Measurements from ENCODE around the gene HOMER2.
A peak's percentile ranks its signal among the peaks of the same experiment; 100 is the strongest.

Gene HOMER2

DNA sequence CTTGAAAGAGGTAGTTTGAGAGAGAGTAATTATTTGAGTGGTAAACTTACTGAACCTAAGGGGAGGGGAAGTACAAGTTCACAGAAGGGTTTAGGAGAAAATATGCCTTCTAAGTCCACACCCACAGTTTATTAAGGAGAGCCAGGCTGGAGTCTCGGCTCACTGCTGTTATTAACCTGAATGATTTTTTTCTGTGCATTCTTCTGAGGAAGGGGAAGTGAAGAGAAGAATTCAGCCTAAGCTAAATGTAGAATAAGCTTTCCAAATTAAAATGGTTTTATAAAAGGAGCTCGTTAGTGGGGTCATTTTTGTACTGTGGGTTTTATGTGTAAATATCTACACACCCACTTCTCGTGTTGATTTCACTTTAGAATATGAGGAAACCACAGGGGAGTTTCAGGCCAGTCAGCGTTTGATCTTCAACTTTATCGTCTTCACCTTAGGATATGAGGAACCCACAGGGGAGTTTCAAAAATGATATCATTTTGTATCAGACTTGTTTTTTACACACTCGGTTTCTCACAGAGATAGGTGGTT is 141.6 kb downstream of the HOMER2 start:
- DNase-seq (ENCODE audit: low read depth, low spot score): no peak
- in situ Hi-C loops (cut with HindIII; ENCODE audit: low sequenced_read_pairs): no loop called here
- peak overlapping the region; percentile 53 for H3K4me3 ChIP-seq (ENCODE audit: low read depth, low read length)
- no peak for TF ChIP-seq CTCF (IDR thresholded peaks at IDR 0.05; ENCODE audit: low read depth, low read length)

DNA sequence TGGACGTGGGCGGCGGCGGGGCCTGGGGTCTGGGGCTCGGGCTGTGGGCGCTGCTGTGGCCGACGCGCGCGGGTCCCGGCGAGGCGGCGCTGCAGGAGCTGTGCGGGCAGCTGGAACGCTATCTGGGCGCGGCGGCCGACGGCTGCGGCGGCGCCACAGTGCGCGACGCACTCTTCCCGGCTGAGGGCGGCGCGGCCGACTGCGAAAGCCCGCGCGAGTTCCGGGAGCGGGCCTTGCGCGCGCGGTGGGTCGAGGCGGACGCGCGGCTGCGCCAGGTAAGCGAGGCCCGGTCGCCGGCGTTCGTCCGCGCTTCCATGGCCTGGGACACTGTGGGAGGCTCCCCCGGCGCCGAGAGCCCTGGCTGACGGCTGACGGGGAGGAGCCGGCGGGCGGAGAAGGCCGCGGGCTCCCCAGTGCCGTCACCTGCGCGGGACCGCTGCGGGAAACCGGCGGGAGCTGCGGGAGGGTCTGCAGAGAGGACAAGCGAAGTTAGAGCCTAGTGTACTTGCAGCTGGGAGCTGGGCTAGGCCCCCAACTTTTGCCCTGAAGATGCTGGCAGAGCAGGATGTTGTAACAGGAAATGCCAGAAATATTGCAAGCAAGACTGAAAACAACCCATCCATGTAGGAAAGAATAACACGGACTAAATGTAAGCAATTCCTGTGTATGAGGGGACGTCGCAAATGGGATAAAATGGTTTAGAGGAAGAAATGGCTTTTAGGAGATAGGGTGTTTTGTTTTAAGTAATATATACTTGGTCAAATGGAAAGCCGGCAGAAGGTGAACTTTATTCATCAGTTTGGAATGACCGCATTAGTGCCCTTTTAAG is 142.2 kb downstream of the HOMER2 start:
- TF ChIP-seq CTCF (IDR thresholded peaks at IDR 0.05; ENCODE audit: low read depth, low read length): no peak
- in situ Hi-C loops (cut with HindIII; ENCODE audit: low sequenced_read_pairs): no loop called here
- peak overlapping the region; percentile 53 for H3K4me3 ChIP-seq (ENCODE audit: low read depth, low read length)
- DNase-seq (ENCODE audit: low read depth, low spot score): peak; percentile 49

DNA sequence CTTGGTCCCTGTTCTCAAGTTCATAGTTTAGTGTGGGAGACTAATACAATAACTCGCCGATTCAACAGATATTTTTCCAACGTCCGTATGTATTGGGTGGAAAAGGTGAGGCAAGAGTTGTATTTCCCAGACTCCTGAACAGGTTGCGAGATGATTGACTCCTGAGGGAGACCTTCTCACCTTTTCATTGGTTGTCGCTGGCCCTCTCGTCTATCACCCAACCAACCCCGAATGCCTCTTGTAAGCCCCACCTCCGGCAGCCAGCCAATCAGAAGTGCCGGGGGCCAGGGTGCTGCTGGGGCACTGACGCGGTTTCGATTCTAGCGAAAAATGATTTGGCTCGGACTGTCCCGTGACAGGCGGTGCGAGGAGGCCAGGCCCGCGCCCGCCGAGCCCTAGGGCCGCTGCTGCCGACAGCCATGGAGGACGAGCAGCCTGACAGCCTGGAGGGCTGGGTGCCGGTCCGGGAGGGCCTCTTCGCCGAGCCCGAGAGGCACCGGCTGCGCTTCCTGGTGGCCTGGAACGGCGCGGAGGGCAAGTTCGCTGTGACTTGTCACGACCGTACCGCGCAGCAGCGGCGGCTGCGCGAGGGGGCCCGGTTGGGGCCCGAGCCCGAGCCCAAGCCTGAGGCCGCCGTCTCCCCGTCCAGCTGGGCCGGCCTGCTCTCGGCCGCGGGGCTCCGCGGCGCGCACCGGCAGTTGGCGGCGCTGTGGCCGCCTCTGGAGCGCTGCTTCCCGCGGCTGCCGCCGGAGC is 143.0 kb downstream of the HOMER2 start, which contains the start of gene WHAMM:
TSS of gene WHAMM (plus strand) at position 321 of the 753 bp plus-strand sequence. CDS start at position 420, 99 bp downstream.
- in situ Hi-C loops (cut with HindIII; ENCODE audit: low sequenced_read_pairs): no loop called here
- DNase-seq (ENCODE audit: low read depth, low spot score): peak; percentile 98
- H3K4me3 ChIP-seq (ENCODE audit: low read depth, low read length): peak within 1 kb of the TSS; percentile 53
- TF ChIP-seq CTCF (IDR thresholded peaks at IDR 0.05; ENCODE audit: low read depth, low read length): peak; percentile 4

DNA sequence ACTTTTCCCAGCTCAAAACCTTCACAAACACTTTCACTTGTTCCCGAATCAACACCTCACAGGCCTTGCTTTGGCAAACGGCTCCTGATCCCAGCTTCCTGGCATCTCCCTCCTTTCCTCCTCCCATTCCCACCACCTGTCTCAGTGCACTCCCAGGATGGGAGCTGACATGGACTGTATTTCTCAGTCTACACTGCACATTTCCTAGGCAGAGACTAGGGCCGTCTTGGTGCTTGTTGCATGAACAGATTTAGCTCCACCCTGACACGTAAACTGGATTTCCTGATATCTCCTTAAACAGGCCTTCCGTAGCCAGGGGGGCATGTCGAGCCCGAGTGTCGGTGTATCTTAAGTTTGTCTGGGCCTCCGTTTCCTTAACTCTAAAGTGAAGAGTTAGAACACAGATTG is 143.9 kb downstream of the HOMER2 start:
- DNase-seq (ENCODE audit: low read depth, low spot score): no peak
- TF ChIP-seq CTCF (IDR thresholded peaks at IDR 0.05; ENCODE audit: low read depth, low read length): no peak
- in situ Hi-C loops (cut with HindIII; ENCODE audit: low sequenced_read_pairs): no loop called here
- H3K4me3 ChIP-seq (ENCODE audit: low read depth, low read length): no peak overlapping the region

GRCh38 chr15:82807920-82808633 is 144.4 kb downstream of the HOMER2 start:
- DNase-seq (ENCODE audit: low read depth, low spot score): no peak
- no peak overlapping the region for H3K4me3 ChIP-seq (ENCODE audit: low read depth, low read length)
- no peak for TF ChIP-seq CTCF (IDR thresholded peaks at IDR 0.05; ENCODE audit: low read depth, low read length)
- in situ Hi-C loops (cut with HindIII; ENCODE audit: low sequenced_read_pairs): no loop called here

DNA sequence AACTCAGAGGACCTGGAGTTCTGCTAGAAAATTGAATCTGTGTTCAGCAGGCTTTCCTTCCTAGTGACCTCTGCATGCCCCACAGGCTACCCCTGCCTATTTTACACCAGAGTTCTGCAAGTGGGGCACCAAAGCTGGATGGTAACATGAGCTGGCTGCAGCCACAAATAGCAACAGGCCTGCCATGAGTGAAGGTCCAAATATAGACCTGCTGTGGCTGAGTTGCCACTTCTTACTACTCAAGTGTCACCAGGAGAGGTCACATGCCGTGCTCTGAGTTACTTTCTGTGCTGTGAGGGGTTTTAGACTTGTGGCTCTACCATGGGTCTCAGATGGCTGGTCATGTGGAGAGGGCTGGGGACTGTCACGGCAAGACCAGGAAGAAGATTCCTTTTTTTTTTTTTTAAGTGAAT is 146.5 kb downstream of the HOMER2 start, which contains the start of gene FSD2:
TSS of gene FSD2 (minus strand) at position 76 of the 413 bp plus-strand sequence. CDS start 18,679 bp downstream, outside the sequence.
- in situ Hi-C loops (cut with HindIII; ENCODE audit: low sequenced_read_pairs): no loop called here
- no peak for DNase-seq (ENCODE audit: low read depth, low spot score)
- no peak for TF ChIP-seq CTCF (IDR thresholded peaks at IDR 0.05; ENCODE audit: low read depth, low read length)
- no peak within 1 kb of the TSS for H3K4me3 ChIP-seq (ENCODE audit: low read depth, low read length)

Data from astrocyte of the spinal cord (primary cell).